GM19240 (cell line): Measurements from ENCODE around the gene PDXDC1.
A peak's percentile ranks its signal among the peaks of the same experiment; 100 is the strongest.
"Not testable (repeated sequence)": the region's sequence is repeated elsewhere in the genome, so short reads cannot be mapped to it uniquely, and the experiment has no call there.

Source experiments
- DNase-seq: peaks from one replicate; pipeline ENCODE4 v3.0.0; 2011; ENCODE audit warnings: low spot score; ENCODE audit not compliant: insufficient read length

PDXDC1 gene

GRCh38 chr16:14974656-14975417 lies at the start of gene PDXDC1:
Gene PDXDC1, plus strand, starts transcription at chr16:14975026. Its CDS starts 174 bp downstream, at chr16:14975200.
- DNase-seq, result peak; percentile 88

- DNase-seq, result not testable (repeated sequence)
Observed at GRCh38 chr16:14928064-14928714, 46.6 kb upstream of the PDXDC1 start.

- not testable (repeated sequence) for DNase-seq
Observed at GRCh38 chr16:14929176-14929575, 45.6 kb upstream of the PDXDC1 start.

- DNase-seq, result not testable (repeated sequence)
Observed at GRCh38 chr16:14930246-14930645, 44.6 kb upstream of the PDXDC1 start.

GRCh38 chr16:14930971-14931370 lies 43.9 kb upstream of the PDXDC1 start:
- DNase-seq, result not testable (repeated sequence)

GRCh38 chr16:14932581-14933375 lies 42.0 kb upstream of the PDXDC1 start:
- DNase-seq, result not testable (repeated sequence)

GRCh38 chr16:14937143-14937542 lies 37.7 kb upstream of the PDXDC1 start, which contains the start of gene NPIPA1:
Gene NPIPA1, plus strand, starts transcription at chr16:14937443. Its CDS starts 0 bp downstream, at chr16:14937443.
- DNase-seq, result not testable (repeated sequence)

- not testable (repeated sequence) for DNase-seq
Observed at GRCh38 chr16:14937994-14938393, 36.8 kb upstream of the PDXDC1 start.

GRCh38 chr16:14942686-14943085 lies 32.1 kb upstream of the PDXDC1 start:
- DNase-seq, result not testable (repeated sequence)

GRCh38 chr16:14955546-14956231 lies 19.1 kb upstream of the PDXDC1 start:
- DNase-seq, result no peak

- DNase-seq, result no peak
Observed at GRCh38 chr16:14957576-14958322, 17.1 kb upstream of the PDXDC1 start.

GRCh38 chr16:14958323-14958600 lies 16.6 kb upstream of the PDXDC1 start:
- DNase-seq, result no peak

GRCh38 chr16:14958970-14959369 lies 15.9 kb upstream of the PDXDC1 start:
- no peak for DNase-seq

GRCh38 chr16:14961405-14962186 lies 13.2 kb upstream of the PDXDC1 start:
- DNase-seq, result no peak

GRCh38 chr16:14963281-14964173 lies 11.3 kb upstream of the PDXDC1 start:
- DNase-seq, result no peak

GRCh38 chr16:14965328-14965727 lies 9.5 kb upstream of the PDXDC1 start:
- no peak for DNase-seq

GRCh38 chr16:14969795-14970194 lies 5.0 kb upstream of the PDXDC1 start:
- not testable (repeated sequence) for DNase-seq

- not testable (repeated sequence) for DNase-seq
Observed at GRCh38 chr16:14971621-14972228, 3.1 kb upstream of the PDXDC1 start.
